ENCODE data around the gene PDZD7.

GRCh38 chr10:100979791-100980272, 51.1 kb downstream of the PDZD7 start:
- TF ChIP-seq CTCF (IDR thresholded peaks at IDR 0.05; ENCODE audit: extremely low read depth in 1 of 2, insufficient read depth in 1 of 2, low read depth in 1 of 2, low read length in 2 of 2): no peak
- no peak for TF ChIP-seq EZH2 (IDR thresholded peaks at IDR 0.05; ENCODE audit: borderline replicate concordance, low read depth, low read length, severe bottlenecking)
- no peak for TF ChIP-seq POLR2AphosphoS5 (IDR thresholded peaks at IDR 0.05; ENCODE audit: insufficient read depth, low read depth, low read length)
- TF ChIP-seq POLR2A (IDR thresholded peaks at IDR 0.05; ENCODE audit: low read depth, low read length): no peak
- no peak for TF ChIP-seq MAX (IDR thresholded peaks at IDR 0.05; ENCODE audit: insufficient read depth, insufficient read length)
- TF ChIP-seq JUN (IDR thresholded peaks at IDR 0.05; ENCODE audit: borderline replicate concordance, insufficient read depth, insufficient read length, low read depth): no peak
- TF ChIP-seq GATA2 (IDR thresholded peaks at IDR 0.05; ENCODE audit: insufficient read depth, insufficient read length, low read depth, low read length): no peak
- no peak for TF ChIP-seq MYC (IDR thresholded peaks at IDR 0.05; ENCODE audit: low read depth, low read length)
- TF ChIP-seq FOS (IDR thresholded peaks at IDR 0.05; ENCODE audit: borderline replicate concordance, insufficient read depth, low read length): no peak

Measured in endothelial cell of umbilical vein (primary cell).